ENCODE data around the gene CHST7.
A peak's percentile ranks its signal among the peaks of the same experiment; 100 is the strongest.

The CHST7 gene

DNA sequence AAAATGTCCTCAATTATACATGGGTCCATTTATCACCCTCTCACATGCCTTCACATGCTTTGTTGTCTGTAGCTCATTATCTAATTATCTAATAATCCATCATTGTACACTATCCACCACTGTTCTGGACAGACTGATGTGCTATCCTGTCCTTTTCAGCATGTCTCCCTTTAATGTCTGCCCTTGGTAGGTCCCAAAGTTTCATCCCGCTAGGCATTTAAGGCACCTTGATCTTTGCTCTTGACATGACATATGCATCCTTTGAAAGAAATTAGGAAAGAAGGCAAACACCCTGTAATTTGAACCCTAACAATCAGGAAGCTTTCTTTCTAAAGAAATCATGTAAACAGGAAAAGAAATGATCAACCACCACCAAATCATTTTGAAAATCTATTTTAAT is 5.7 kb downstream of the CHST7 start:
- intact Hi-C loops (cut with micrococcal nuclease): loop anchor here (5.0 kb wide), 2 partner anchors 63 to 213 kb away; no protein-coding TSS in a partner anchor
- Mint-ChIP-seq H3K36me3 (ENCODE audit: low read depth) (peaks cover 10% of the 10 kb centered on the region), H3K27me3 (peaks cover 2% of the 10 kb centered on the region), H3K9me3 (no peaks in the 10 kb centered on the region), H3K4me3 (no peak overlapping the region), H3K4me1 (ENCODE audit: low read depth) (peaks cover 43% of the 10 kb centered on the region), H3K27ac (no peak overlapping the region)

DNA sequence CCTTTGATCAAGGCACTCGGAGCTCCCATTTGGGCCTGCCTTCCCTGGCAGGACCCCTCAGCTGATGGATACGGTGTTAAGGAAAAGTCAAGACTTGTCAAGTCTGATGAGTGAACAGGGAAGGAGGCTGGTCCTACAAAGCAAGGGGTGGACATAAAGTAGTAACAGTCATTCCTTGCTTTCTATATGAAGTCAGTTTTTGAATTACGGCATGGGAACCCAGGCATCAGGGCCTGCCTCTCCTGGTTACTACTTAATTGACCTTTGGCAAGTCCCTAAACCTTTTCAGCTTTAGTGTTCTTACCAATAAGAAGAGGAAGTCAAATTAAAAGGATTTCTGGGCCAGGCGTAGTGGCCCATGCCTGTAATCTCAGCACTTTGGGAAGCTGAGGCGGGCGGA is 7.0 kb downstream of the CHST7 start:
- H3K36me3 Mint-ChIP-seq (ENCODE audit: low read depth): peaks cover 10% of the 10 kb centered on the region
- H3K27me3 Mint-ChIP-seq: no peaks in the 10 kb centered on the region

DNA sequence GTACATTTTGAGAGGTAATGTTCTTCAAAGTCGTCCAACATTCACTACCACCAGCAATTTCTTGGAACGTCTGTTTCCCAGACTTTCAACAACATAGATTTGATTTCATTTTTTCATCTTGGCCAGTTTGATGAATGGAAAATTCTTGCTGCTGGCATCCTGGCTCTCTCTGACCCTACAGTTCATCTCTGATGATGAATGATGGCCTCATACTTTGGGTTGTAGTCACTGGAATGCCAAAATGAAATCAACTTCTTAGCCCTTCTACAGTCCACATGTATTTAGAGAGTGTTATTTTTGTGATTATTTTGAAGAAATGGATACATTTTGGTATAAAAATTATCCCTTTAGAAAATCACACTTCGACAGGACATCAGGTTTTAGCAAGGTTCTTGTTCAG is 8.8 kb downstream of the CHST7 start:
- Mint-ChIP-seq H3K4me3 (no peak overlapping the region), H3K36me3 (ENCODE audit: low read depth) (peaks cover 10% of the 10 kb centered on the region), H3K9me3 (no peaks in the 10 kb centered on the region), H3K4me1 (ENCODE audit: low read depth) (peaks cover 34% of the 10 kb centered on the region), H3K27ac (no peak overlapping the region), H3K27me3 (no peaks in the 10 kb centered on the region)
- intact Hi-C loops (cut with micrococcal nuclease): no loop called here

More for the DNA sequence above, 7.0 kb downstream of the CHST7 start:
- intact Hi-C loops (cut with micrococcal nuclease): no loop called here
- H3K4me3 Mint-ChIP-seq: no peak overlapping the region
- H3K27ac Mint-ChIP-seq: no peak overlapping the region
- H3K4me1 Mint-ChIP-seq (ENCODE audit: low read depth): peaks cover 39% of the 10 kb centered on the region
- H3K9me3 Mint-ChIP-seq: no peaks in the 10 kb centered on the region

DNA sequence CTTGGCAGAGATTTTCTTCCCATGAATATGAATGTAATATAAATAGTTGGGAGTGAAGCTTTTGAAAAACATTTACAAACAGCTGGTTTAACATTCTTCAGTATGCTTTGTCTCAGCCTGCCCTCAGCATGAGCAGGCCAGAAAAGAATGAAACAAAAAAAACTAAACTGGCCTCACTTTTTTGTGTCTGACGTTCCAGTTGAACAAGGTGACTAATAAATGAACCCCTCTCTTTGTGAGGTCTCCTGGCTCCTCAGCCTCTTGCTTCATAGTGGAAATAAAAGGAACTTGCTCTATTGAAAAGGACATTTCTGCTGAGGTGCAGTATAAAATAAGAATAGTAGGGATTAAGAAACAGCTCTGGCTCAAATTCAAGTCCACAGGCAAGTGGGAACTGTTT is 9.4 kb downstream of the CHST7 start:
- H3K4me3 Mint-ChIP-seq: no peak overlapping the region
- H3K4me1 Mint-ChIP-seq (ENCODE audit: low read depth): peaks cover 29% of the 10 kb centered on the region
- intact Hi-C loops (cut with micrococcal nuclease): no loop called here
- H3K36me3 Mint-ChIP-seq (ENCODE audit: low read depth): peaks cover 7% of the 10 kb centered on the region
- no peaks in the 10 kb centered on the region for H3K27me3 Mint-ChIP-seq
- no peaks in the 10 kb centered on the region for H3K9me3 Mint-ChIP-seq
- no peak overlapping the region for H3K27ac Mint-ChIP-seq

DNA sequence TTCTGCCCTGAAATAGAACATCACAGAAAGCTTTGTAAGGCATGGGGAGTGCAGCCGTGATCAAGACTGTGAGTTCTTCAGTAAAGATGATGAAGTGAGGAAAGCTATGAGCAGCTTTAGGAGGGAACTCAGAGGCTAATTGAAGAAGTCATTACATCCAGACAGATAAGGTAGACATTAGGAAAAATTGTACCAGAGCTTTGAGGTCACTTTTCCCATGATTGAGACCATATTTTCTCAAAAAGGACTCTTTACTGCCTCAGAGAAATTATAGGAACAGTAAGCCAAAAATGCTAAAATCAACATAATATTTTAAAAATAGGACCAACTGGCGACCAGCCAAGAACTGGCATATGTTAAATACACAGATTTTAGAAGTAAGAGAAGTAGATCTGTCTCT is 11.2 kb downstream of the CHST7 start:
- no peaks in the 10 kb centered on the region for H3K36me3 Mint-ChIP-seq (ENCODE audit: low read depth)
- no peak overlapping the region for H3K4me3 Mint-ChIP-seq
- no peaks in the 10 kb centered on the region for H3K27me3 Mint-ChIP-seq
- peaks cover 21% of the 10 kb centered on the region for H3K4me1 Mint-ChIP-seq (ENCODE audit: low read depth)
- intact Hi-C loops (cut with micrococcal nuclease): no loop called here
- H3K9me3 Mint-ChIP-seq: no peaks in the 10 kb centered on the region
- H3K27ac Mint-ChIP-seq: no peak overlapping the region

DNA sequence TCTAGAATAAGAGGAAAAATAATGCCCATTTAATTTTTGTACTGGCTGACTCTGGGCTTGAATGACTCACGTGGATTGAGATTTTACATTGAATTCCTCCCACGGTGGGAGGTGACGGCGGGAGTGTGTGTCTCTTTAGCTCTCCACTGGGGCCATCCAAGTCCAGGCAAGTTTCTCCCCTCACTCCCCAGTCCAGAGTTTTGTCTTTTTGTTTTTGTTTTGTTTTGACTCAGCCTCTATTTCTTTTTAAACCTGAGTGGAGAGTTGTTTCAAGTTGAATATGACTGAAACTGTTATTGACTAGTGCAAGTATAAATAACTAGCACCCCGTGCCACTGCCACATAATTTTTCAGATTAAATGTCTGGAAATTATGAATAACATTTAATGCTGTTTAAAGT is 13.6 kb downstream of the CHST7 start:
- H3K4me3 Mint-ChIP-seq: no peak overlapping the region
- intact Hi-C loops (cut with micrococcal nuclease): no loop called here
- no peaks in the 10 kb centered on the region for H3K27me3 Mint-ChIP-seq

DNA sequence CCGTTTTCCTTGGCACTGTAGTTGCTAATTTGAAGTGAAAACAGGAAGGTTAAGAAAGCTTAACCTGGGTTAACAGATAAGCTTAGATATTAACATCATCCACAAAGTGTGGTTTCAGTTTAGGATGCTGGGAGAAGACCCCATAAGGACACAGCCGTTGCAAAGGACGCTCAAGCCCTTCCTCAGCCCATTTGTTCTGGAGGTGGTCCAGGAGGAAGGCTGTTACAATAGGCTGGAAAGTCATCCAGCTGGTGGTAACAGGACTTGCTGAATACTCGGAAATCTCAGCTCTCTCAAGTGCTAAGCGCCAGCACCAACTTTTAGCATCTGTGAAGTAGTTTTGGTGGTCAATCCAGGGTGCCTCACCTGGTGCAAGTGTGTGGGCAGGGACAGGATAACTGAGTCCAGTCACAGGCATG is 14.2 kb downstream of the CHST7 start:
- Mint-ChIP-seq H3K27me3 (no peaks in the 10 kb centered on the region), H3K9me3 (no peaks in the 10 kb centered on the region), H3K36me3 (ENCODE audit: low read depth) (no peaks in the 10 kb centered on the region), H3K4me1 (ENCODE audit: low read depth) (peaks cover 21% of the 10 kb centered on the region), H3K27ac (peak overlapping the region; percentile 69), H3K4me3 (peak overlapping the region; percentile 4)
- intact Hi-C loops (cut with micrococcal nuclease): no loop called here

More for the DNA sequence above, 13.6 kb downstream of the CHST7 start:
- no peaks in the 10 kb centered on the region for H3K9me3 Mint-ChIP-seq
- no peaks in the 10 kb centered on the region for H3K36me3 Mint-ChIP-seq (ENCODE audit: low read depth)
- peak overlapping the region; percentile 51 for H3K27ac Mint-ChIP-seq
- H3K4me1 Mint-ChIP-seq (ENCODE audit: low read depth): peaks cover 21% of the 10 kb centered on the region

DNA sequence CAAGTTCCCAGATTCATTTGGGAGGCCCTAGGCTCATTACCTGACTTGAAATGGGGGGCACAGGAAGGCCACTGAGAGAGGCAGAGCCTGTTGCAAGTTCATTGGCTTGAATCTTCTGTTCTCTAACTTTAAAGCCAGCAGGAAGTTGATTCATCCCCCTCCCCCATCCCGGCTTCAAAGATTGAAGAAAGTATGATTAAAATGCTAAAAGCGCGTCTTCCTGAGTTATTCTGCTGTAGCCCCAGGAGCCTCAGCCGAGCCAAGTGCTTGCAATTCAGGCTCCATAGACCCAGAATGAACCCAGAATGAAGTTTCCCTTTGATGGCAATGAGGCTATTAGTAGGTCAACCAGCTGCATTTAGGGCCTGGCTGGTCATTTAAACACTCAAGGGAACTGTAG is 14.7 kb downstream of the CHST7 start:
- H3K27ac Mint-ChIP-seq: peak overlapping the region; percentile 69
- H3K36me3 Mint-ChIP-seq (ENCODE audit: low read depth): no peaks in the 10 kb centered on the region
- H3K4me1 Mint-ChIP-seq (ENCODE audit: low read depth): peaks cover 21% of the 10 kb centered on the region
- intact Hi-C loops (cut with micrococcal nuclease): no loop called here
- no peaks in the 10 kb centered on the region for H3K27me3 Mint-ChIP-seq
- H3K4me3 Mint-ChIP-seq: no peak overlapping the region
- H3K9me3 Mint-ChIP-seq: no peaks in the 10 kb centered on the region

DNA sequence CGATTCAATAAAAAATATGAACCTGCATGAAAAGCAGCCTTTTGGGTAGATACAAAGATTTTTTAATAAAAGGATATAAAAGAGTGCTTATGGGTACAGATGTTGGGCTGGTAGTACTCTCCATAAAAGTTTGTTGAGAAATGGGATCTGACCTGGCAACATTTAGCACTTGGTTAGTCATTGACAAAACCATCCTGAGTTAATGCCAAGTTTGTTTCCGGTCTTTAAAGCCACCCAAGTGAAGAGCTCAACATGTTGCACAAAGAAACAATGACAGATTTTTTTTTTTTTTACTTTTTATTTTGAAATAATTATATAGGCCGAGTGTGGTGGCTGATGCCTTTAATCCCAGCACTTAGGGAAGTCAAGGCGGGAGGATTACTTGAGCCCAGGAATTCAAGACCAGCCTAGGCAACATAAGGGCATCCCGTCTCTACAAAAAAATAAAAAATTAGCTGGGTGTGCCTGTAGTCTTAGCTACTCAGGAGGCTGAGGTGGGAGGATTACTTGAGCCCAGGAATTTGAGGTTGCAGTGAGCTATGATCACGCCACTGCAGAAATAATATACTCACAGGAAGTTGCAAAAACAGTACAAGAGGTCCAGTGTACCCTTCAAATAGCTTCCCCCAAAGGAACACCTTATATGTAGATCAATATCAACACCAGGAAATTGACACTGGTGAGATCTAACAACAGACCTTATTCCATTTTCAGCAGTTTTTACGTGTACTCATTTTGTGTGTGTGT is 16.6 kb downstream of the CHST7 start:
- Mint-ChIP-seq H3K36me3 (ENCODE audit: low read depth) (no peaks in the 10 kb centered on the region), H3K4me1 (ENCODE audit: low read depth) (peaks cover 16% of the 10 kb centered on the region), H3K4me3 (no peak overlapping the region), H3K9me3 (no peaks in the 10 kb centered on the region), H3K27me3 (no peaks in the 10 kb centered on the region), H3K27ac (no peak overlapping the region)
- intact Hi-C loops (cut with micrococcal nuclease): no loop called here

DNA sequence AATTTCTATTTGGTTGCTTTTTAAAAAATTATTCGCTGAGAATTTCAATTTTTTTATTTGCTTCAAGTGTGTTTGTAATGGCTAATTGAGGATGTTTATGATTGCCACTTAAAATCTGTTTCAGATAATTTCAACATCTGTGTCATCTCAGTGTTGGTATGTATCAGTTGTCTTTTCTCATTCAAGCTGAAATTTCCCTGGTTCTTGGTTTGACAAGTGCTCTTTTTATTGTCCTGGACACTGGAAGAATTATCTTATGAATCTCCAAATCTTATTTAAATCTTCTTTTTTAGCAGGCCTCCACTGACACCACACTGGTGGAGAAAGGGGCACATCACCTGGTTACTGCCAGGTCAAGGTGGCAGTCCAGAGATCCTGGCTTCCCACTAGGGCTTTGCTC is 21.5 kb downstream of the CHST7 start:
- no peaks in the 10 kb centered on the region for H3K27me3 Mint-ChIP-seq
- no peaks in the 10 kb centered on the region for H3K4me1 Mint-ChIP-seq (ENCODE audit: low read depth)
- H3K36me3 Mint-ChIP-seq (ENCODE audit: low read depth): no peaks in the 10 kb centered on the region
- H3K27ac Mint-ChIP-seq: no peak overlapping the region
- H3K9me3 Mint-ChIP-seq: no peaks in the 10 kb centered on the region
- H3K4me3 Mint-ChIP-seq: no peak overlapping the region
- intact Hi-C loops (cut with micrococcal nuclease): no loop called here

DNA sequence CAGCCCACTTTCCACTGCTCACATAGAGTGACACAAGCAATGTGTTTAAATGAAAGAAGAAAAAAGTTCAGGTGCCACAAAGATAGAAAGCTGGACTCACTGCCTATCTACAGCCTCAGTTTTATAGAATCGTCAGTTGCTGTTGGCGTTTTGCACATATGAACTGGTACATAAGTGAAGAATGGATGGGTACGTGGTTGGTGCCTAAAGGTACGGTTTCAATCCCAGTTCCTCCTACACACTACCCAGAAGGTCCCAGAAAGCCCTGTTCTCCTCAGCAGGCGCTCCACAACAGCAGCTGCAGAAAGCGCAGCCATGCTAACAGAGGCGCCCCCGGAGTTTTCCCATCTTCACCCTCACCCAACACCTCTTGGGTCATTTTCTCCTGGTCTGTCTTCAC is 23.6 kb downstream of the CHST7 start:
- no peak overlapping the region for H3K4me3 Mint-ChIP-seq
- H3K27ac Mint-ChIP-seq: peak overlapping the region; percentile 52

DNA sequence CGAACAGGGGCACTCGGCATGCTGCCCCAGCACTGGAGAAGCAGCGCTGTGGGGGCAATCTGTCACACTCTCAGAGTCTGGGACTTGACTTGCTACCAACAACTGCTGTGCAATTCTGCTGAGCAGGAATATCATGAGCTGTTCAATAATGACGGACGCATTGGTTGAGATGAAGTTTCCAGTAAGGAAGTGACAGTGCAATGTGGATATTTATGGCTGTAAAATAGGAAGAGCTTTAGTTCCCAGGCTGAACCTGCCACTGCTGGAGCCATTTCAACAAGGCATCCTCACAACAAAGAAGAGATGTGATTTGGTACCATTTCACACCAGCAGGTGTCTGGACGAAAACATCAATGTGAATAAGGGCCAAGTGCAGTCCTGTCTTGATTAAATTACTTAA is 24.2 kb downstream of the CHST7 start:
- Mint-ChIP-seq H3K27me3 (no peaks in the 10 kb centered on the region), H3K4me1 (ENCODE audit: low read depth) (no peaks in the 10 kb centered on the region), H3K4me3 (no peak overlapping the region), H3K9me3 (no peaks in the 10 kb centered on the region), H3K27ac (peak overlapping the region; percentile 52), H3K36me3 (ENCODE audit: low read depth) (no peaks in the 10 kb centered on the region)
- intact Hi-C loops (cut with micrococcal nuclease): no loop called here

More for the DNA sequence above, 23.6 kb downstream of the CHST7 start:
- intact Hi-C loops (cut with micrococcal nuclease): no loop called here
- no peaks in the 10 kb centered on the region for H3K36me3 Mint-ChIP-seq (ENCODE audit: low read depth)
- no peaks in the 10 kb centered on the region for H3K27me3 Mint-ChIP-seq
- no peaks in the 10 kb centered on the region for H3K4me1 Mint-ChIP-seq (ENCODE audit: low read depth)
- H3K9me3 Mint-ChIP-seq: no peaks in the 10 kb centered on the region

DNA sequence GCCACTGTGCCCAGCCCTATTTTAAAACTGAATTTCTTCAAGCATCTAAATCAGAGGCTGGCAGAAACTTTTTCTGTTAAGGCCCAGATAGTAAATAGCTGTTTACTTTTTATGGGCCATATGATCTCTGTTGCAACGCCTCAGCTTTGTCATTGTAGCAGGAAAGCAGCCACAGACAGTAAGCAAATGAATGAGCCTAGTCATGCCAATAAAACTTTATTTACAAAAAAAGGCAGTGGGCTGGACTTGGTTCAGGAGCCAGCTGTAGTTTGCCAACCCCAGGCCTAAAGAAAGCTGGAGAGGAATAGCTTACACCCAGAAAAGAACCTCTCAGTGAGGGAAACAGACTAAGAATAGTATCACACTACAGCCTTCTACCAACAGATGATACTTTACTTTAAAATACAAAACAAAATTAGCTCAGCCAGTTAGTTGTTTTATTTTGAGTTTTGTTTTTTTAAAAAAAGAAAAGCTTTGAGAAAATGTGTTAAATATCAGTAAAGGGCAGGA is 25.5 kb downstream of the CHST7 start:
- H3K27ac Mint-ChIP-seq: no peak overlapping the region
- no peaks in the 10 kb centered on the region for H3K27me3 Mint-ChIP-seq
- intact Hi-C loops (cut with micrococcal nuclease): no loop called here
- no peaks in the 10 kb centered on the region for H3K4me1 Mint-ChIP-seq (ENCODE audit: low read depth)
- no peaks in the 10 kb centered on the region for H3K9me3 Mint-ChIP-seq
- no peaks in the 10 kb centered on the region for H3K36me3 Mint-ChIP-seq (ENCODE audit: low read depth)
- no peak overlapping the region for H3K4me3 Mint-ChIP-seq

DNA sequence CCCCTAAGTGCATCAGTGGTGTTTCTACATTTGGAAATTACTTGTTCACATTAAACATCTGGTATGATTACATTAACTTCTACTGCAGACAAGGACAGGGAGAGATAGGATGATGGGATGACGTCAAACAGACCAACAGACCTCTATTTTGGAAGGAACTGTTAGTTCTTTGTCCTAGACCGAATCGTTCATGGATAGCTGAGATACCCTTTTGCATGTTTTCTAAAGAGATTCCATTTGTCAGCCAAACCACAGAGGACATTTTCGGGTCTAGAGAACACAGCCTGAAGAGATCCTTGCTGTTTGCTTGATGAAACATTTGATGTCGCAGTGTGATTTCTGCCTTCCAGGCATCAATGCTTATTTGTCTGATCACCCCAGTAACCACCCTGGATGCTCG is 27.7 kb downstream of the CHST7 start:
- Mint-ChIP-seq H3K4me1 (ENCODE audit: low read depth) (no peaks in the 10 kb centered on the region), H3K27me3 (no peaks in the 10 kb centered on the region), H3K4me3 (no peak overlapping the region), H3K27ac (no peak overlapping the region), H3K9me3 (no peaks in the 10 kb centered on the region), H3K36me3 (ENCODE audit: low read depth) (no peaks in the 10 kb centered on the region)
- intact Hi-C loops (cut with micrococcal nuclease): no loop called here
